Immature natural killer cell (primary cell): ENCODE data around the gene GHRL. TPM values are rescaled to one million over a fixed set of nuclear protein-coding genes. Genes with fewer than 3 reads are reported as not detected.
A peak's percentile ranks its signal among the peaks of the same experiment; 100 is the strongest.

Experiments used
- DNase-seq, 3 donors: peaks; one replicate each; pipeline ENCODE4 v3.0.0; 2022; ENCODE audit warnings: mixed read lengths in 1 of 3
- H3K27ac Mint-ChIP-seq, 6 donors: one replicate each; pipeline ENCODE4 v1.8.0; 2020; ENCODE audit warnings: mixed read lengths in 6 of 6, mild to moderate bottlenecking in 5 of 6, inconsistent platforms in 4 of 6, moderate library complexity in 3 of 6
- H3K27me3 Mint-ChIP-seq, 3 donors: one replicate each; pipeline ENCODE4 v1.8.0; 2020 to 2021; ENCODE audit warnings: low read depth in 3 of 3, mild to moderate bottlenecking in 3 of 3, mixed read lengths in 3 of 3, moderate library complexity in 3 of 3, inconsistent platforms in 1 of 3
- H3K36me3 Mint-ChIP-seq, 3 donors: one replicate each; pipeline ENCODE4 v1.8.0; 2020; ENCODE audit warnings: mixed read lengths in 3 of 3, inconsistent platforms in 2 of 3, mild to moderate bottlenecking in 2 of 3
- H3K4me1 Mint-ChIP-seq, 2 donors: one replicate each; pipeline ENCODE4 v1.8.0; 2020; ENCODE audit warnings: inconsistent platforms in 2 of 2, mild to moderate bottlenecking in 2 of 2, mixed read lengths in 2 of 2, moderate library complexity in 1 of 2
- H3K4me3 Mint-ChIP-seq, 5 donors: one replicate each; pipeline ENCODE4 v1.8.0; 2020; ENCODE audit warnings: mild to moderate bottlenecking in 5 of 5, mixed read lengths in 5 of 5, inconsistent platforms in 3 of 5, moderate library complexity in 3 of 5
- H3K9me3 Mint-ChIP-seq, 6 donors: one replicate each; pipeline ENCODE4 v1.8.0; 2020; ENCODE audit warnings: mild to moderate bottlenecking in 6 of 6, mixed read lengths in 6 of 6, inconsistent platforms in 4 of 6, moderate library complexity in 3 of 6
- polyA plus RNA-seq, 3 donors: library from polyadenylated mRNA; unstranded; fragments of 300-500 nt; fragmentation: Illumina TruSeq; gene quantifications; one replicate each; pipeline ENCODE4 v1.2.3, GENCODE V29; 2021

The GHRL gene
- polyA plus RNA-seq, 3 donors from 2014 or later, result 0.94 to 8.3 (median 1.7) TPM

- peak overlapping the region in 3 of 6 donors; percentile 40 to 64 (median 45) for H3K27ac Mint-ChIP-seq
Observed at GRCh38 chr3:10286133-10286524, 6.6 kb downstream of the GHRL start.

GRCh38 chr3:10285272-10286132 is 7.2 kb downstream of the GHRL start:
- H3K36me3 Mint-ChIP-seq, result peaks cover 4 to 10% (median 6%) of the 10 kb centered on the region in 3 donors
- H3K4me3 Mint-ChIP-seq, result no peak overlapping the region
- H3K4me1 Mint-ChIP-seq, result peaks cover 15 to 32% of the 10 kb centered on the region in 2 donors
- H3K27me3 Mint-ChIP-seq, result peaks cover 0 to 3% (median 0%) of the 10 kb centered on the region in 3 donors
- H3K27ac Mint-ChIP-seq, result peak overlapping the region in 5 of 6 donors; percentile 40 to 77 (median 62)
- no peak for DNase-seq
- no peaks in the 10 kb centered on the region for H3K9me3 Mint-ChIP-seq

More at GRCh38 chr3:10286133-10286524, 6.6 kb downstream of the GHRL start:
- no peak for DNase-seq
- no peaks in the 10 kb centered on the region for H3K9me3 Mint-ChIP-seq
- H3K4me1 Mint-ChIP-seq, result peaks cover 15 to 32% of the 10 kb centered on the region in 2 donors
- peaks cover 0 to 3% (median 0%) of the 10 kb centered on the region in 3 donors for H3K27me3 Mint-ChIP-seq
- H3K36me3 Mint-ChIP-seq, result peaks cover 4 to 10% (median 4%) of the 10 kb centered on the region in 3 donors
- no peak overlapping the region for H3K4me3 Mint-ChIP-seq

- peaks cover 4 to 10% (median 7%) of the 10 kb centered on the region in 3 donors for H3K36me3 Mint-ChIP-seq
Observed at GRCh38 chr3:10284496-10284895, 8.3 kb downstream of the GHRL start.

GRCh38 chr3:10283638-10284037 is 9.1 kb downstream of the GHRL start:
- no peak overlapping the region for H3K4me3 Mint-ChIP-seq
- no peaks in the 10 kb centered on the region for H3K9me3 Mint-ChIP-seq
- peak overlapping the region in 3 of 6 donors; percentile 17 to 68 (median 62) for H3K27ac Mint-ChIP-seq

More at GRCh38 chr3:10284496-10284895, 8.3 kb downstream of the GHRL start:
- peak overlapping the region in 4 of 6 donors; percentile 60 to 81 (median 70) for H3K27ac Mint-ChIP-seq
- peaks cover 0 to 3% (median 0%) of the 10 kb centered on the region in 3 donors for H3K27me3 Mint-ChIP-seq
- no peaks in the 10 kb centered on the region for H3K9me3 Mint-ChIP-seq
- peaks cover 15 to 32% of the 10 kb centered on the region in 2 donors for H3K4me1 Mint-ChIP-seq
- DNase-seq, result no peak
- peak overlapping the region in 1 of 5 donors; percentile 23 for H3K4me3 Mint-ChIP-seq

GRCh38 chr3:10281951-10282350 is 10.8 kb downstream of the GHRL start:
- Mint-ChIP-seq H3K36me3 (peaks cover under 1 to 20% (median 16%) of the 10 kb centered on the region in 3 donors), H3K4me3 (no peak overlapping the region), H3K4me1 (peaks cover 26 to 44% of the 10 kb centered on the region in 2 donors), H3K27me3 (peaks cover 0 to 1% (median 0%) of the 10 kb centered on the region in 3 donors), H3K27ac (peak overlapping the region in 2 of 6 donors; percentile 6 to 59), H3K9me3 (no peaks in the 10 kb centered on the region)
- no peak for DNase-seq

More at GRCh38 chr3:10283638-10284037, 9.1 kb downstream of the GHRL start:
- Mint-ChIP-seq H3K36me3 (peaks cover 4 to 12% (median 10%) of the 10 kb centered on the region in 3 donors), H3K27me3 (peaks cover 0 to 3% (median 0%) of the 10 kb centered on the region in 3 donors), H3K4me1 (peaks cover 15 to 32% of the 10 kb centered on the region in 2 donors)
- DNase-seq, result no peak

GRCh38 chr3:10280571-10280970 is 12.2 kb downstream of the GHRL start:
- no peak for DNase-seq
- no peaks in the 10 kb centered on the region for H3K27me3 Mint-ChIP-seq
- peak overlapping the region in 1 of 6 donors; percentile 45 for H3K27ac Mint-ChIP-seq
- peaks cover 0 to 26% (median 12%) of the 10 kb centered on the region in 3 donors for H3K36me3 Mint-ChIP-seq
- peaks cover 28 to 50% of the 10 kb centered on the region in 2 donors for H3K4me1 Mint-ChIP-seq
- no peak overlapping the region for H3K4me3 Mint-ChIP-seq
- H3K9me3 Mint-ChIP-seq, result no peaks in the 10 kb centered on the region

GRCh38 chr3:10280177-10280529 is 12.6 kb downstream of the GHRL start:
- H3K9me3 Mint-ChIP-seq, result no peaks in the 10 kb centered on the region
- peaks cover 0 to 26% (median 12%) of the 10 kb centered on the region in 3 donors for H3K36me3 Mint-ChIP-seq
- DNase-seq, result no peak
- no peak overlapping the region for H3K4me3 Mint-ChIP-seq
- no peaks in the 10 kb centered on the region for H3K27me3 Mint-ChIP-seq
- peak overlapping the region in 1 of 6 donors; percentile 45 for H3K27ac Mint-ChIP-seq
- H3K4me1 Mint-ChIP-seq, result peaks cover 29 to 50% of the 10 kb centered on the region in 2 donors

GRCh38 chr3:10279384-10280176 is 13.2 kb downstream of the GHRL start:
- H3K27me3 Mint-ChIP-seq, result no peaks in the 10 kb centered on the region
- H3K4me3 Mint-ChIP-seq, result no peak overlapping the region
- no peaks in the 10 kb centered on the region for H3K9me3 Mint-ChIP-seq
- H3K4me1 Mint-ChIP-seq, result peaks cover 24 to 48% of the 10 kb centered on the region in 2 donors
- DNase-seq, result no peak
- H3K36me3 Mint-ChIP-seq, result peaks cover 0 to 26% (median 12%) of the 10 kb centered on the region in 3 donors
- peak overlapping the region in 1 of 6 donors; percentile 21 for H3K27ac Mint-ChIP-seq

GRCh38 chr3:10278501-10278900 is 14.2 kb downstream of the GHRL start:
- H3K4me1 Mint-ChIP-seq, result peaks cover 28 to 48% of the 10 kb centered on the region in 2 donors
- H3K9me3 Mint-ChIP-seq, result no peaks in the 10 kb centered on the region
- H3K4me3 Mint-ChIP-seq, result no peak overlapping the region
- H3K27me3 Mint-ChIP-seq, result no peaks in the 10 kb centered on the region
- peaks cover 0 to 22% (median 12%) of the 10 kb centered on the region in 3 donors for H3K36me3 Mint-ChIP-seq
- H3K27ac Mint-ChIP-seq, result peak overlapping the region in 2 of 6 donors; percentile 39 to 40
- DNase-seq, result no peak

- Mint-ChIP-seq H3K4me3 (no peak overlapping the region), H3K9me3 (no peaks in the 10 kb centered on the region), H3K27me3 (no peaks in the 10 kb centered on the region), H3K27ac (peak overlapping the region; percentile 17 to 79 (median 56)), H3K4me1 (peaks cover 36 to 56% of the 10 kb centered on the region in 2 donors), H3K36me3 (peaks cover 0 to 29% (median 8%) of the 10 kb centered on the region in 3 donors)
- no peak for DNase-seq
Observed at GRCh38 chr3:10277115-10277625, 15.6 kb downstream of the GHRL start.

GRCh38 chr3:10274601-10275000 is 18.1 kb downstream of the GHRL start:
- H3K36me3 Mint-ChIP-seq, result peaks cover 0 to 38% (median 6%) of the 10 kb centered on the region in 3 donors
- H3K4me1 Mint-ChIP-seq, result peaks cover 44 to 75% of the 10 kb centered on the region in 2 donors

GRCh38 chr3:10273702-10274305 is 18.9 kb downstream of the GHRL start:
- Mint-ChIP-seq H3K4me3 (peak overlapping the region; percentile 46 to 57 (median 55)), H3K36me3 (peaks cover 0 to 38% (median 6%) of the 10 kb centered on the region in 3 donors), H3K27ac (peak overlapping the region; percentile 25 to 83 (median 56)), H3K27me3 (no peaks in the 10 kb centered on the region), H3K9me3 (no peaks in the 10 kb centered on the region), H3K4me1 (peaks cover 49 to 81% of the 10 kb centered on the region in 2 donors)
- no peak for DNase-seq

More at GRCh38 chr3:10274601-10275000, 18.1 kb downstream of the GHRL start:
- peak overlapping the region; percentile 27 to 57 (median 30) for H3K4me3 Mint-ChIP-seq
- H3K9me3 Mint-ChIP-seq, result no peaks in the 10 kb centered on the region
- DNase-seq, result no peak
- no peaks in the 10 kb centered on the region for H3K27me3 Mint-ChIP-seq
- H3K27ac Mint-ChIP-seq, result peak overlapping the region; percentile 24 to 81 (median 50)

GRCh38 chr3:10272977-10273376 is 19.8 kb downstream of the GHRL start:
- H3K27me3 Mint-ChIP-seq, result no peaks in the 10 kb centered on the region
- peaks cover 50 to 83% of the 10 kb centered on the region in 2 donors for H3K4me1 Mint-ChIP-seq
- H3K9me3 Mint-ChIP-seq, result no peaks in the 10 kb centered on the region
- H3K4me3 Mint-ChIP-seq, result peak overlapping the region; percentile 40 to 55 (median 48)
- H3K36me3 Mint-ChIP-seq, result peaks cover 0 to 40% (median 6%) of the 10 kb centered on the region in 3 donors
- peak overlapping the region; percentile 5 to 83 (median 54) for H3K27ac Mint-ChIP-seq
- DNase-seq, result no peak
